Stimulated activated CD4-positive, alpha-beta T cell treated with anti-CD3 and anti-CD28 coated beads, Interleukin-1b, Interleukin-23, amount 100 ng/mL, for 48 hours (primary cell): Measurements from ENCODE around the gene NRSN2.

Source experiments
- DNase-seq: peaks from one replicate; pipeline ENCODE4 v3.0.0-alpha.2; 2020

NRSN2 gene

GRCh38 chr20:346640-347316, at the start of gene NRSN2:
NRSN2 (plus strand) TSS chr20:347111; CDS start chr20:349644, 2,533 bp downstream.
- peak; percentile 34 for DNase-seq

- peak; percentile 48 for DNase-seq
Observed at GRCh38 chr20:297925-298775, 48.8 kb upstream of the NRSN2 start.

GRCh38 chr20:298776-299391, 48.0 kb upstream of the NRSN2 start:
- no peak for DNase-seq

- no peak for DNase-seq
Observed at GRCh38 chr20:300345-300990, 46.4 kb upstream of the NRSN2 start.

GRCh38 chr20:301886-302848, 44.7 kb upstream of the NRSN2 start:
- no peak for DNase-seq

- DNase-seq, result no peak
Observed at GRCh38 chr20:305745-306144, 41.2 kb upstream of the NRSN2 start.

GRCh38 chr20:308427-309038, 38.4 kb upstream of the NRSN2 start:
- DNase-seq, result no peak

GRCh38 chr20:309306-309840, 37.5 kb upstream of the NRSN2 start:
- DNase-seq, result no peak

GRCh38 chr20:309841-310644, 36.9 kb upstream of the NRSN2 start:
- DNase-seq, result peak; percentile 94

- no peak for DNase-seq
Observed at GRCh38 chr20:310645-311044, 36.3 kb upstream of the NRSN2 start.

GRCh38 chr20:311609-312008, 35.3 kb upstream of the NRSN2 start:
- no peak for DNase-seq

- no peak for DNase-seq
Observed at GRCh38 chr20:312067-312466, 34.8 kb upstream of the NRSN2 start.

- no peak for DNase-seq
Observed at GRCh38 chr20:312866-313265, 34.0 kb upstream of the NRSN2 start.

- no peak for DNase-seq
Observed at GRCh38 chr20:313402-313801, 33.5 kb upstream of the NRSN2 start.

GRCh38 chr20:313948-314347, 33.0 kb upstream of the NRSN2 start:
- DNase-seq, result no peak

- no peak for DNase-seq
Observed at GRCh38 chr20:316316-317068, 30.4 kb upstream of the NRSN2 start.

- DNase-seq, result peak; percentile 88
Observed at GRCh38 chr20:324177-325044, 22.5 kb upstream of the NRSN2 start.

GRCh38 chr20:325045-325888, 21.6 kb upstream of the NRSN2 start, which contains the start of gene SOX12:
SOX12 (plus strand) TSS chr20:325552; CDS start chr20:325925, 373 bp downstream.
- peak; percentile 95 for DNase-seq
